Measurements from ENCODE around the gene KRTAP10-5.

KRTAP10-5 gene

DNA sequence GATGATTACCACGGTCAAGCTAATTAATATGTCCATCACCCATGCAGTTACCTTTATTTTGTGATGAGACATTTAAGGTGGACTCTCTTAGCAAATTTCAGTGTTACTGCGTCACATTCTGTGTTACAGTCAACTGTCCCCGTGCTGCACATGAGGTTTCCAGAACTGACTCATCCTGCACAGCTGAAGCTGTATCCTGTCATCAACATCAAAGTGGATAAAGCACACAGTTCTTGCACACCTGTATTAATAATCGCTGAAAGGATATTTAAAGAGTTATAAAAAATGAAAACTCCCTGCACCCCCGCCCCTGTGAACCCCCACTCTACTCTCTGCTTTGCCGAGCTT, 3.4 kb upstream of the KRTAP10-5 start:
- TF ChIP-seq, protein P1, sequence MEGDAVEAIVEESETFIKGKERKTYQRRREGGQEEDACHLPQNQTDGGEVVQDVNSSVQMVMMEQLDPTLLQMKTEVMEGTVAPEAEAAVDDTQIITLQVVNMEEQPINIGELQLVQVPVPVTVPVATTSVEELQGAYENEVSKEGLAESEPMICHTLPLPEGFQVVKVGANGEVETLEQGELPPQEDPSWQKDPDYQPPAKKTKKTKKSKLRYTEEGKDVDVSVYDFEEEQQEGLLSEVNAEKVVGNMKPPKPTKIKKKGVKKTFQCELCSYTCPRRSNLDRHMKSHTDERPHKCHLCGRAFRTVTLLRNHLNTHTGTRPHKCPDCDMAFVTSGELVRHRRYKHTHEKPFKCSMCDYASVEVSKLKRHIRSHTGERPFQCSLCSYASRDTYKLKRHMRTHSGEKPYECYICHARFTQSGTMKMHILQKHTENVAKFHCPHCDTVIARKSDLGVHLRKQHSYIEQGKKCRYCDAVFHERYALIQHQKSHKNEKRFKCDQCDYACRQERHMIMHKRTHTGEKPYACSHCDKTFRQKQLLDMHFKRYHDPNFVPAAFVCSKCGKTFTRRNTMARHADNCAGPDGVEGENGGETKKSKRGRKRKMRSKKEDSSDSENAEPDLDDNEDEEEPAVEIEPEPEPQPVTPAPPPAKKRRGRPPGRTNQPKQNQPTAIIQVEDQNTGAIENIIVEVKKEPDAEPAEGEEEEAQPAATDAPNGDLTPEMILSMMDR (conservative IDR thresholded peaks at IDR 0.05; ENCODE audit: low read length) = no peak
- DNase-seq (ENCODE audit: low read depth) = no peak
- H3K4me3 ChIP-seq (ENCODE audit: low read length) = no peak overlapping the region

DNA sequence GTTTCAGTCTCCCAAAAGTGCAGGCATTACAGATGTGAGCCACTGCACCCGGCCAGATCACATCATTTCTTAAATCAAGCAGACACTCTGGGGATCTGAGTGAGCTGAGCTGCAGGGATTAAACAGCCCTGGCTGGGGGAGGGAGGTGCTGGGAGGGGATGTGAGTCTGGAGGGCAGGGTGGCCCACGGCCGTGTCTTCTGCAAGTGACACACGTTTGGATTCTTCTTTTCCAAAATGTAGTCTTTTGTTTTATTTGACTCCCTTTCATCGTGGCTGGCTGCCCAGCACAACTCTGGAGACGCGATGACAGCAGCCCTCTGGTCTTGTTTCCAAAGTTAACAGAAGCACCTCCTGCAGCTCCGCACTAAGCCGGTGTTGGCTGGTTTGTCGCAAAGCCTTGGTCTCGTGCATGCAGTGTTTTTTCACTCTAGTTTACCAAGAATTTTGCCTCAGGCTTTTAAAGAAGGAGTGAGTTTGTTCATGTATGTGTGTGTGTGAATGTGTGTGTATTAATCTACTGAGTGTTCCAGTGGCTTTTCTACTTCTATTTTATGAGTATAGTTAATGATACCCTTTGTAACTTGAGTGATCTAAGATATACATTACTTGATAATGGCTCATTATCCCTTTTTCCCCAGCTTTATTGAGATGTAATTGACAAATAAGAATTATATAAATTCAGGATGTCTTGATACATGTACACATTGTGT, 2.8 kb upstream of the KRTAP10-5 start:
- TF ChIP-seq, protein P1 (conservative IDR thresholded peaks at IDR 0.05; ENCODE audit: low read length) = no peak
- DNase-seq (ENCODE audit: low read depth) = no peak

DNA sequence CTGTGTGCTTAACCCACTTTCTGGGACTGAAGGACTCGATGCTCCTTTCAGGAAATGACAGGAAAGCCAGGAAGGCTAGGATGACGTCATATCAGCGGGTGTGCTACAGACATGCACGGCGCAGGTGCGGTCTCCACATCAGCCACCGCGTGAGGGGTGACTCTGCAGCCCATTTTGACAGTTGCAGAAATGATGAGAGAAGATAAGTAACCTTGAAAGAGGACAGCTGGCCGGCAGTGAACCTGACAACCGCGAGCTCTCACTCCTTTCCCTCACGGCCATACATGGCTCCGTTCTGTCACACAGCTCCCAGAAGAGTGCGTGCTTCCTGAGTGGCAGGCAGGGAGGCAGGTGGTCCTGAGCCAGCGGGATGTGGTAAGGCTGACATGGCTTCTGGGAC, 1.7 kb upstream of the KRTAP10-5 start:
- no peak for DNase-seq (ENCODE audit: low read depth)
- TF ChIP-seq, protein P1 (conservative IDR thresholded peaks at IDR 0.05; ENCODE audit: low read length) = no peak
- H3K4me3 ChIP-seq (ENCODE audit: low read length) = no peak overlapping the region

More for the DNA sequence above, 2.8 kb upstream of the KRTAP10-5 start:
- H3K4me3 ChIP-seq (ENCODE audit: low read length) = no peak overlapping the region

DNA sequence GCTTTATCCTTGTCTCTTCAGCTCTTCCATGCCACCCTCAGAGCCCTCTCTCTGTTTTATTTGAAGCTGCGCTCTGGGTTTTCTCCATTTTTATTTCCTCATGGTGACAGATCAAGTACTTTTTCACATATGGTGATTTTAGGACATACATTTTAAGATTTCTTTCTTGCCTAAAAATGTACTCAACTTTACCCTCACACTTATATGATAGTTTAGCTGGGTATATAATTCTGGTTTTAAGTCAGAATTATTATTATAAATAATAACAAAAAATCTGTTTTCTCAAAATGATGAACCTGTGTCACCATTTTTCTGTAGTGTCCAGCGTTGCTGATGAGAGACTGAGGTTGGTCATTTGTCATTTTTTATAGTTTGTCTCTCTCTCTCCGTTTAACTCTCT, 754 bp upstream of the KRTAP10-5 start:
- TF ChIP-seq, protein P1 (conservative IDR thresholded peaks at IDR 0.05; ENCODE audit: low read length) = no peak
- no peak for DNase-seq (ENCODE audit: low read depth)
- H3K4me3 ChIP-seq (ENCODE audit: low read length) = no peak overlapping the region

DNA sequence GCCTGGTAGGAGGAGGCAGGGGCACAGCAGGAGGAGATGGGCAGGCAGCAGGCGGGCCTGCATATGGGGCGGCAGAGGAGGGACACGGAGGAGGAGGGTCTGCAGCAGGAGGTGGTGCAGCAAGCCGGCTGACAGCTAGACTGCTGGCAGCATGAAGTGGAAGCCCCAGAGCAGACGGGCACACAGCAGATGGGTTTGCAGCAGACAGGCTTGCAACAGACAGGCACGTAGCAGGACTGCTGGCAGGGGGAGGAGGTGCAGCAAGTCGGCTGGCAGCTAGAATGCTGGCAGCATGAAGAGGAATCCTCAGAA, 615 bp downstream of the KRTAP10-5 start:
- TF ChIP-seq, protein P1 (conservative IDR thresholded peaks at IDR 0.05; ENCODE audit: low read length) = no peak
- no peak overlapping the region for H3K4me3 ChIP-seq (ENCODE audit: low read length)
- no peak for DNase-seq (ENCODE audit: low read depth)

DNA sequence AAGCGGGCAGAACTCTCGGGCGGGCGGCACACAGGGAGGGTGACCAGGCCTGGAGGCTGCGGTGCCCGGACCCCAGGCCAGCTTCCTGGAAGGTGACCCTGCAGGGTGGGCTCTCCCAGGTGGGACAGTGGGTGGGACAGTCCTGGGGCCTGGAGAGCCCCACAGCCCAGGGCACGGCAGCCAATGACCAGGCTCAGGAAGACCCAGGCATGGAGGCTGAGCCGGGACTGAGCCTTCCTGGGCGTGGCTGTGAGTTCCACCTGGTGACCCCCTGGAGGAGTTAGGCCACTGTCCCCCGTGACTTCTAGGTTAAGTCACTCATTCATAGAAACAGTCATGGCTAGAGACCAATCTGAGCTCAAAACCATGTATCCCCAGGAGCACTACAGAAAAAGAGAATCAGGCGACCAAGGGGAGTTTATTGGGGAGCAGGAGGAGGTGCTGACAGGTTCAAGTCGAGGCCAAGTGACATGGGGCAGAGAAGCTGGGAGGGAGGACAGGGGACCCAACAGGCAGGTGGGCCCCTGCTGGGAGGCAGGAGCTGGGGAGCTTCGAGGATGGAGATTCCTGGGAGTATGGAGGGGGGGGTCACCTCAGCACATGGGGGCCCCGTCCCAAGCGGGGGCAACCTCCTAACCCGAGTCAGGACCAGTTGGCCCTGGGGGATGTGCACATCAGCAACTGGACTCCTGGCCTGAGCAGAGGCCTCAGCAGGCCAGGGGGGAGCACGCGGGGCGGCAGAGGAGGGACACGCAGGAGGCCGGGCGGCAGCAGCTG, 1.2 kb downstream of the KRTAP10-5 start:
- no peak overlapping the region for H3K4me3 ChIP-seq (ENCODE audit: low read length)
- DNase-seq (ENCODE audit: low read depth) = no peak
- TF ChIP-seq, protein P1 (conservative IDR thresholded peaks at IDR 0.05; ENCODE audit: low read length) = no peak
